Hepatocyte (in vitro differentiated cells): Measurements from ENCODE around the gene VAPA. TPM values are rescaled to one million over a fixed set of nuclear protein-coding genes. Genes with fewer than 3 reads are reported as not detected.

ENCODE experiments used
- DNase-seq: peaks from one replicate; pipeline ENCODE4 v3.0.0-alpha.2; 2016; ENCODE audit warnings: low spot score
- H2AFZ ChIP-seq: fragments of 200-600 bp; sonication (generic); 2 replicates; pipeline ENCODE4 v1.6.0; 2016; ENCODE audit warnings: antibody characterized with exemption, mild to moderate bottlenecking
- H3K27ac ChIP-seq: fragments of 200-600 bp; sonication (generic); 2 replicates; pipeline ENCODE4 v1.5.1; 2016; ENCODE audit warnings: mild to moderate bottlenecking
- H3K27me3 ChIP-seq: fragments of 200-600 bp; sonication (generic); 2 replicates; pipeline ENCODE4 v1.6.1; 2016
- H3K36me3 ChIP-seq: fragments of 200-600 bp; sonication (generic); replicated peaks from 2 replicates; pipeline ENCODE4 v1.5.1; 2016; ENCODE audit warnings: low read depth; ENCODE audit not compliant: insufficient read depth
- H3K4me1 ChIP-seq: fragments of 200-600 bp; sonication (generic); 2 replicates; pipeline ENCODE4 v1.5.1; 2016; ENCODE audit warnings: mild to moderate bottlenecking, moderate library complexity; ENCODE audit not compliant: insufficient read depth
- H3K4me2 ChIP-seq: fragments of 200-600 bp; sonication (generic); 2 replicates; pipeline ENCODE4 v1.6.0; 2016
- H3K4me3 ChIP-seq: fragments of 200-600 bp; sonication (generic); 2 replicates; pipeline ENCODE4 v1.5.1; 2016; ENCODE audit warnings: mild to moderate bottlenecking
- H3K79me2 ChIP-seq: fragments of 200-600 bp; sonication (generic); 2 replicates; pipeline ENCODE4 v1.6.0; 2017; ENCODE audit warnings: mild to moderate bottlenecking
- H3K9me2 ChIP-seq: fragments of 200-600 bp; sonication (generic); replicated peaks from 2 replicates; pipeline ENCODE4 v1.6.0; 2017; ENCODE audit warnings: mild to moderate bottlenecking; ENCODE audit not compliant: insufficient read depth
- H3K9me3 ChIP-seq: fragments of 200-600 bp; sonication (generic); 2 replicates; pipeline ENCODE4 v1.5.1; 2016; ENCODE audit warnings: low read depth, mild to moderate bottlenecking
- H4K20me1 ChIP-seq: fragments of 200-600 bp; sonication (generic); 2 replicates; pipeline ENCODE4 v1.6.0; 2016; ENCODE audit warnings: mild to moderate bottlenecking; ENCODE audit not compliant: insufficient read depth, poor library complexity, severe bottlenecking
- CTCF ChIP-seq: fragments of 200-600 bp; sonication (generic); IDR thresholded peaks from 2 replicates; pipeline ENCODE4 v1.5.1; 2016; ENCODE audit warnings: antibody characterized with exemption, mild to moderate bottlenecking; ENCODE audit not compliant: poor library complexity
- EZH2 ChIP-seq: fragments of 200-600 bp; sonication (generic); IDR thresholded peaks from 2 replicates; pipeline ENCODE4 v1.6.1; 2016; ENCODE audit warnings: antibody characterized with exemption, mild to moderate bottlenecking, borderline replicate concordance
- EZH2phosphoT487 ChIP-seq: fragments of 200-600 bp; sonication (generic); IDR thresholded peaks from one replicate; pipeline ENCODE4 v1.6.1; 2018; ENCODE audit warnings: antibody characterized with exemption, mild to moderate bottlenecking, low read depth, moderate library complexity; ENCODE audit not compliant: unreplicated experiment, severe bottlenecking
- WGBS: methylation state at CpG from one replicate; pipeline ENCODE4 v1.1.6; 2016; ENCODE audit warnings: low lambda C conversion rate; ENCODE audit errors: missing lambda C conversion rate; 5-methylcytosine and 5-hydroxymethylcytosine counted together
- polyA plus RNA-seq: library from polyadenylated mRNA; unstranded; fragments of >200 nt; fragmentation: Nextera tagmentation; extraction: Ambion mirVana; gene quantifications from 2 replicates; pipeline ENCODE4 v1.2.1, GENCODE V29; 2016
- total RNA-seq: library from RNA; depleted of rRNA; stranded (reverse); fragments of >200 nt; gene quantifications from 2 replicates; pipeline ENCODE4 v1.2.3, GENCODE V29; 2014

Gene VAPA
- total and polyA plus RNA-seq, 2 experiments from 2014 or later: 290 to 324 TPM

GRCh38 chr18:9991011-9992000 is 77.5 kb downstream of the VAPA start:
- WGBS: 93% methylated on average over 29 of the region's 29 CpGs
- DNase-seq: no peak
- H4K20me1 ChIP-seq: no peaks in the 10 kb centered on the region
- H3K4me2 ChIP-seq: no peak overlapping the region
- no peak for TF ChIP-seq EZH2phosphoT487
- TF ChIP-seq EZH2: no peak
- no peak for TF ChIP-seq CTCF
- no peak overlapping the region for H2AFZ ChIP-seq
- H3K9me2 ChIP-seq: no peaks in the 10 kb centered on the region
- H3K27me3 ChIP-seq: no peaks in the 10 kb centered on the region
- H3K79me2 ChIP-seq: no peaks in the 10 kb centered on the region
- H3K36me3 ChIP-seq: no peaks in the 10 kb centered on the region
- H3K9me3 ChIP-seq: no peaks in the 10 kb centered on the region
- H3K4me3 ChIP-seq: no peak overlapping the region
- H3K4me1 ChIP-seq: peaks cover 34% of the 10 kb centered on the region
- H3K27ac ChIP-seq: peak overlapping the region; percentile 30

- Histone ChIP-seq H4K20me1 (no peaks in the 10 kb centered on the region), H3K4me3 (no peak overlapping the region), H3K27ac (peak overlapping the region; percentile 85), H3K4me1 (peaks cover 33% of the 10 kb centered on the region), H3K27me3 (no peaks in the 10 kb centered on the region), H3K36me3 (no peaks in the 10 kb centered on the region), H3K4me2 (peak overlapping the region; percentile 5), H2AFZ (no peak overlapping the region), H3K9me2 (no peaks in the 10 kb centered on the region), H3K9me3 (no peaks in the 10 kb centered on the region), H3K79me2 (no peaks in the 10 kb centered on the region)
- DNase-seq: peak; percentile 43
- TF ChIP-seq CTCF: no peak
- TF ChIP-seq EZH2phosphoT487: no peak
- TF ChIP-seq EZH2: no peak
- WGBS: 49% methylated on average over 9 of the region's 9 CpGs
Observed at GRCh38 chr18:9992300-9992972, 78.6 kb downstream of the VAPA start.

GRCh38 chr18:9992973-9993520 is 79.2 kb downstream of the VAPA start:
- H2AFZ ChIP-seq: no peak overlapping the region

More at GRCh38 chr18:9992973-9993520, 79.2 kb downstream of the VAPA start:
- Histone ChIP-seq H3K4me2 (peak overlapping the region; percentile 5), H3K9me2 (no peaks in the 10 kb centered on the region), H3K9me3 (no peaks in the 10 kb centered on the region), H3K79me2 (no peaks in the 10 kb centered on the region), H3K27me3 (no peaks in the 10 kb centered on the region), H3K4me1 (peaks cover 27% of the 10 kb centered on the region), H3K27ac (peak overlapping the region; percentile 85), H3K36me3 (no peaks in the 10 kb centered on the region), H3K4me3 (no peak overlapping the region), H4K20me1 (no peaks in the 10 kb centered on the region)
- no peak for DNase-seq
- no peak for TF ChIP-seq EZH2phosphoT487
- TF ChIP-seq EZH2: no peak
- no peak for TF ChIP-seq CTCF
- WGBS: 85% methylated on average over 11 of the region's 11 CpGs
